ENCODE results near the gene STAG2. TPM values are rescaled to one million over a fixed set of nuclear protein-coding genes. Genes with fewer than 3 reads are reported as not detected.

STAG2 gene
- total and polyA plus RNA-seq, 2 experiments from 2014 or later, result 18.2 to 70.6 TPM

GRCh38 chrX:123965712-123966111 lies 4.2 kb downstream of the STAG2 start:
- H3K9me3 ChIP-seq (ENCODE audit: low read depth), result no peaks in the 10 kb centered on the region
- peaks cover 13% of the 10 kb centered on the region for H3K4me1 ChIP-seq (ENCODE audit: low read depth)
- H3K27ac ChIP-seq, result no peak overlapping the region
- no peak overlapping the region for H3K4me3 ChIP-seq
- TF ChIP-seq CTCF (IDR thresholded peaks at IDR 0.05; ENCODE audit: low read depth, low read length), result no peak
- H3K27me3 ChIP-seq, result no peaks in the 10 kb centered on the region
- no peaks in the 10 kb centered on the region for H3K36me3 ChIP-seq
- DNase-seq (ENCODE audit: low read depth in 1 of 2, low spot score in 1 of 2), result no peak

- Histone ChIP-seq H3K9me3 (ENCODE audit: low read depth) (no peaks in the 10 kb centered on the region), H3K4me3 (no peak overlapping the region), H3K27me3 (no peaks in the 10 kb centered on the region), H3K4me1 (ENCODE audit: low read depth) (peaks cover 13% of the 10 kb centered on the region), H3K36me3 (no peaks in the 10 kb centered on the region), H3K27ac (no peak overlapping the region)
- TF ChIP-seq CTCF (IDR thresholded peaks at IDR 0.05; ENCODE audit: low read depth, low read length), result no peak
- no peak for DNase-seq (ENCODE audit: low read depth in 1 of 2, low spot score in 1 of 2)
Observed at GRCh38 chrX:123967497-123967896, 6.0 kb downstream of the STAG2 start.

- H3K27me3 ChIP-seq, result no peaks in the 10 kb centered on the region
- H3K4me3 ChIP-seq, result no peak overlapping the region
- H3K9me3 ChIP-seq (ENCODE audit: low read depth), result no peaks in the 10 kb centered on the region
- peaks cover 13% of the 10 kb centered on the region for H3K4me1 ChIP-seq (ENCODE audit: low read depth)
- no peaks in the 10 kb centered on the region for H3K36me3 ChIP-seq
- H3K27ac ChIP-seq, result no peak overlapping the region
- DNase-seq (ENCODE audit: low read depth in 1 of 2, low spot score in 1 of 2), result no peak
- no peak for TF ChIP-seq CTCF (IDR thresholded peaks at IDR 0.05; ENCODE audit: low read depth, low read length)
Observed at GRCh38 chrX:123968383-123969050, 7.0 kb downstream of the STAG2 start.

GRCh38 chrX:123971982-123972381 lies 10.5 kb downstream of the STAG2 start:
- Histone ChIP-seq H3K4me1 (ENCODE audit: low read depth) (no peaks in the 10 kb centered on the region), H3K36me3 (no peaks in the 10 kb centered on the region), H3K27ac (no peak overlapping the region), H3K27me3 (no peaks in the 10 kb centered on the region), H3K9me3 (ENCODE audit: low read depth) (no peaks in the 10 kb centered on the region), H3K4me3 (no peak overlapping the region)
- TF ChIP-seq CTCF (IDR thresholded peaks at IDR 0.05; ENCODE audit: low read depth, low read length), result no peak
- DNase-seq (ENCODE audit: low read depth in 1 of 2, low spot score in 1 of 2), result peak in 1 of 2 donors; percentile 51

- Histone ChIP-seq H3K4me3 (no peak overlapping the region), H3K4me1 (ENCODE audit: low read depth) (no peaks in the 10 kb centered on the region), H3K27ac (no peak overlapping the region), H3K9me3 (ENCODE audit: low read depth) (no peaks in the 10 kb centered on the region), H3K27me3 (no peaks in the 10 kb centered on the region), H3K36me3 (no peaks in the 10 kb centered on the region)
- no peak for TF ChIP-seq CTCF (IDR thresholded peaks at IDR 0.05; ENCODE audit: low read depth, low read length)
- DNase-seq (ENCODE audit: low read depth in 1 of 2, low spot score in 1 of 2), result no peak
Observed at GRCh38 chrX:123973921-123974320, 12.4 kb downstream of the STAG2 start.

All from cardiac muscle cell (in vitro differentiated cells and primary cell).